WTC11 (cell line): ENCODE measurements around the gene KHDC1L. TPM values are rescaled to one million over a fixed set of nuclear protein-coding genes. Genes with fewer than 3 reads are reported as not detected.

ENCODE experiments used
- ATAC-seq: fragments of 200-7000 bp; cut with Tn5 transposase; 2 replicates; pipeline ENCODE4 v1.10.0; 2021; ENCODE audit warnings: mild to moderate bottlenecking, moderate library complexity
- CTCF ChIA-PET: fragments of 300-600 bp; sonication (Branson Sonifier 250); formaldehyde crosslinking; loops from one replicate; lab custom pipeline; 2021; ENCODE audit warnings: antibody characterized with exemption; lab: Charles Lee
- POLR2A ChIA-PET: fragments of 350-600 bp; sonication (Branson Sonifier 250); formaldehyde crosslinking; loops from one replicate; lab custom pipeline; 2021; ENCODE audit warnings: antibody characterized with exemption; lab: Charles Lee
- DNase-seq: peaks from one replicate; pipeline ENCODE4 v3.0.0; 2021; ENCODE audit warnings: low spot score
- H3K27ac Mint-ChIP-seq: 2 replicates; pipeline ENCODE4 v1.8.0; 2021; ENCODE audit warnings: mixed read lengths
- H3K27me3 Mint-ChIP-seq: 2 replicates; pipeline ENCODE4 v1.8.0; 2021; ENCODE audit warnings: low read depth, mild to moderate bottlenecking, moderate library complexity, mixed read lengths
- H3K36me3 Mint-ChIP-seq: 2 replicates; pipeline ENCODE4 v1.8.0; 2021; ENCODE audit warnings: mixed read lengths
- H3K4me1 Mint-ChIP-seq: 2 replicates; pipeline ENCODE4 v1.8.0; 2022; ENCODE audit warnings: mixed read lengths
- H3K4me3 Mint-ChIP-seq: 2 replicates; pipeline ENCODE4 v1.8.0; 2021; ENCODE audit warnings: mild to moderate bottlenecking, moderate library complexity, mixed read lengths
- H3K9me3 Mint-ChIP-seq: 2 replicates; pipeline ENCODE4 v1.8.0; 2021; ENCODE audit warnings: mixed read lengths
- CBFB ChIP-seq: sonication (generic); formaldehyde crosslinking; IDR thresholded peaks from 2 replicates; pipeline ENCODE4 v1.8.1; 2022; ENCODE audit warnings: mild to moderate bottlenecking, low read depth, missing genetic modification reagents
- FOXJ3 ChIP-seq: sonication (generic); formaldehyde crosslinking; IDR thresholded peaks from 2 replicates; pipeline ENCODE4 v1.9.0; 2021; ENCODE audit warnings: missing genetic modification reagents, mild to moderate bottlenecking, borderline replicate concordance
- IRF2 ChIP-seq: sonication (generic); formaldehyde crosslinking; IDR thresholded peaks from 2 replicates; pipeline ENCODE4 v1.8.0; 2022; ENCODE audit warnings: low read depth, missing genetic modification reagents, borderline replicate concordance
- JAZF1 ChIP-seq: fragments of 250-450 bp; sonication (Bioruptor Pico); IDR thresholded peaks from 2 replicates; pipeline ENCODE4 v1.9.0; 2021; ENCODE audit warnings: moderate library complexity, mild to moderate bottlenecking, inconsistent platforms
- MYBL2 ChIP-seq: sonication (generic); formaldehyde crosslinking; IDR thresholded peaks from 2 replicates; pipeline ENCODE4 v1.8.1; 2023; ENCODE audit warnings: mild to moderate bottlenecking, moderate library complexity, missing genetic modification reagents
- PRRX2 ChIP-seq: fragments of 250-450 bp; sonication (Bioruptor Pico); IDR thresholded peaks from 2 replicates; pipeline ENCODE4 v1.8.0; 2021; ENCODE audit warnings: mild to moderate bottlenecking
- TEAD1 ChIP-seq: sonication (generic); formaldehyde crosslinking; IDR thresholded peaks from 2 replicates; pipeline ENCODE4 v1.8.0; 2022; ENCODE audit warnings: mild to moderate bottlenecking, missing genetic modification reagents
- TP53 ChIP-seq: sonication (generic); formaldehyde crosslinking; IDR thresholded peaks from 2 replicates; pipeline ENCODE4 v1.8.1; 2023; ENCODE audit warnings: mild to moderate bottlenecking, missing genetic modification reagents
- ZNF138 ChIP-seq: sonication (generic); formaldehyde crosslinking; conservative IDR thresholded peaks from 2 replicates; pipeline ENCODE4 v1.8.1; 2022; ENCODE audit warnings: mild to moderate bottlenecking, moderate library complexity, missing genetic modification reagents
- ZNF232 ChIP-seq: sonication (generic); formaldehyde crosslinking; IDR thresholded peaks from 2 replicates; pipeline ENCODE4 v1.8.0; 2022; ENCODE audit warnings: mild to moderate bottlenecking, missing genetic modification reagents
- ZNF317 ChIP-seq: sonication (generic); formaldehyde crosslinking; IDR thresholded peaks from 2 replicates; pipeline ENCODE4 v1.8.1; 2023; ENCODE audit warnings: low read depth, mild to moderate bottlenecking, moderate library complexity, missing genetic modification reagents, borderline replicate concordance
- total RNA-seq: library from RNA; stranded (reverse); gene quantifications from 3 replicates; pipeline ENCODE4 v1.2.3, GENCODE V29; 2021
- TF ChIP-seq, protein P1 (sequence below): sonication (generic); formaldehyde crosslinking; IDR thresholded peaks from 2 replicates; pipeline ENCODE4 v1.8.1; 2023; ENCODE audit warnings: mild to moderate bottlenecking, missing genetic modification reagents, moderate library complexity
- TF ChIP-seq, protein P2 (sequence below): sonication (generic); formaldehyde crosslinking; IDR thresholded peaks from 2 replicates; pipeline ENCODE4 v1.8.0; 2023; ENCODE audit warnings: mild to moderate bottlenecking, missing genetic modification reagents
- TF ChIP-seq, protein P3 (sequence below): fragments of 250-450 bp; sonication (Bioruptor Pico); IDR thresholded peaks from 2 replicates; pipeline ENCODE4 v1.9.0; 2021; ENCODE audit warnings: mild to moderate bottlenecking
- TF ChIP-seq, protein P4 (sequence below): sonication (generic); formaldehyde crosslinking; IDR thresholded peaks from 2 replicates; pipeline ENCODE4 v1.8.1; 2023; ENCODE audit warnings: mild to moderate bottlenecking, missing genetic modification reagents
- TF ChIP-seq, protein P5 (sequence below): fragments of 250-450 bp; sonication (Bioruptor Pico); IDR thresholded peaks from 2 replicates; pipeline ENCODE4 v1.9.0; 2021; ENCODE audit warnings: mild to moderate bottlenecking, borderline replicate concordance
- TF ChIP-seq, protein P6 (sequence below): sonication (generic); formaldehyde crosslinking; IDR thresholded peaks from 2 replicates; pipeline ENCODE4 v1.8.0; 2023; ENCODE audit warnings: missing genetic modification reagents, mild to moderate bottlenecking, borderline replicate concordance

KHDC1L gene
- total RNA-seq, 1 experiment from 2014 or later = 0.28 TPM

DNA sequence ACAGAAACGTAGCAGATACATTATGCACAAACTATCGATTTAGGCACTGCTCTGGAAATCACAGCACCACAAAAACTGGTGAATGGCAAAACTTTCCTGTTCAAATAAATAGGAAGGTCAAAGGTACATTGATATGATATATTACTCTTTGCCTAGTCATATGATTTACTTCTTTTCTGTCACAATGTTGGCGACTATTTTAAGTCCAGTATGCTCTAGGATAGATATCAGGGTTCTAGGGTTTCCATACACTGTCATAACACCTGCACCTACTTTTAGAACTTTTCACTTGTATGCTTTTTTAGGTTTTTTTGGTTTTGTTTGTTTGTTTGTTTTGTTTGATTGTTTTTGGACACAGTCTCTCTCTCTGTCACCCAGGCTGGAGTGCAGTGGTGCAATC lies 25.0 kb downstream of the KHDC1L start:
- Mint-ChIP-seq H3K9me3 (no peaks in the 10 kb centered on the region), H3K27ac (no peak overlapping the region), H3K4me3 (no peak overlapping the region), H3K27me3 (no peaks in the 10 kb centered on the region), H3K36me3 (no peaks in the 10 kb centered on the region; the same call in 1 of the 2 replicates), H3K4me1 (peaks cover 46% of the 10 kb centered on the region)
- POLR2A ChIA-PET = no interaction called here
- CTCF ChIA-PET = no interaction called here
- TF ChIP-seq, protein P1, sequence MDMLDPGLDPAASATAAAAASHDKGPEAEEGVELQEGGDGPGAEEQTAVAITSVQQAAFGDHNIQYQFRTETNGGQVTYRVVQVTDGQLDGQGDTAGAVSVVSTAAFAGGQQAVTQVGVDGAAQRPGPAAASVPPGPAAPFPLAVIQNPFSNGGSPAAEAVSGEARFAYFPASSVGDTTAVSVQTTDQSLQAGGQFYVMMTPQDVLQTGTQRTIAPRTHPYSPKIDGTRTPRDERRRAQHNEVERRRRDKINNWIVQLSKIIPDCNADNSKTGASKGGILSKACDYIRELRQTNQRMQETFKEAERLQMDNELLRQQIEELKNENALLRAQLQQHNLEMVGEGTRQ (CRISPR knock-in tag) = no peak
- TF ChIP-seq IRF2 (CRISPR knock-in tag) (no peak), MYBL2 (CRISPR knock-in tag) (no peak), JAZF1 (CRISPR knock-in tag) (no peak), TP53 (CRISPR knock-in tag) (no peak), ZNF317 (CRISPR knock-in tag) (no peak), TEAD1 (CRISPR knock-in tag) (no peak), FOXJ3 (no peak), ZNF232 (CRISPR knock-in tag) (no peak)
- TF ChIP-seq, protein P2, sequence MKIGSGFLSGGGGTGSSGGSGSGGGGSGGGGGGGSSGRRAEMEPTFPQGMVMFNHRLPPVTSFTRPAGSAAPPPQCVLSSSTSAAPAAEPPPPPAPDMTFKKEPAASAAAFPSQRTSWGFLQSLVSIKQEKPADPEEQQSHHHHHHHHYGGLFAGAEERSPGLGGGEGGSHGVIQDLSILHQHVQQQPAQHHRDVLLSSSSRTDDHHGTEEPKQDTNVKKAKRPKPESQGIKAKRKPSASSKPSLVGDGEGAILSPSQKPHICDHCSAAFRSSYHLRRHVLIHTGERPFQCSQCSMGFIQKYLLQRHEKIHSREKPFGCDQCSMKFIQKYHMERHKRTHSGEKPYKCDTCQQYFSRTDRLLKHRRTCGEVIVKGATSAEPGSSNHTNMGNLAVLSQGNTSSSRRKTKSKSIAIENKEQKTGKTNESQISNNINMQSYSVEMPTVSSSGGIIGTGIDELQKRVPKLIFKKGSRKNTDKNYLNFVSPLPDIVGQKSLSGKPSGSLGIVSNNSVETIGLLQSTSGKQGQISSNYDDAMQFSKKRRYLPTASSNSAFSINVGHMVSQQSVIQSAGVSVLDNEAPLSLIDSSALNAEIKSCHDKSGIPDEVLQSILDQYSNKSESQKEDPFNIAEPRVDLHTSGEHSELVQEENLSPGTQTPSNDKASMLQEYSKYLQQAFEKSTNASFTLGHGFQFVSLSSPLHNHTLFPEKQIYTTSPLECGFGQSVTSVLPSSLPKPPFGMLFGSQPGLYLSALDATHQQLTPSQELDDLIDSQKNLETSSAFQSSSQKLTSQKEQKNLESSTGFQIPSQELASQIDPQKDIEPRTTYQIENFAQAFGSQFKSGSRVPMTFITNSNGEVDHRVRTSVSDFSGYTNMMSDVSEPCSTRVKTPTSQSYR (CRISPR knock-in tag) = no peak
- TF ChIP-seq, protein P3, sequence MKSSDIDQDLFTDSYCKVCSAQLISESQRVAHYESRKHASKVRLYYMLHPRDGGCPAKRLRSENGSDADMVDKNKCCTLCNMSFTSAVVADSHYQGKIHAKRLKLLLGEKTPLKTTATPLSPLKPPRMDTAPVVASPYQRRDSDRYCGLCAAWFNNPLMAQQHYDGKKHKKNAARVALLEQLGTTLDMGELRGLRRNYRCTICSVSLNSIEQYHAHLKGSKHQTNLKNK = no peak
- TF ChIP-seq, protein P4, sequence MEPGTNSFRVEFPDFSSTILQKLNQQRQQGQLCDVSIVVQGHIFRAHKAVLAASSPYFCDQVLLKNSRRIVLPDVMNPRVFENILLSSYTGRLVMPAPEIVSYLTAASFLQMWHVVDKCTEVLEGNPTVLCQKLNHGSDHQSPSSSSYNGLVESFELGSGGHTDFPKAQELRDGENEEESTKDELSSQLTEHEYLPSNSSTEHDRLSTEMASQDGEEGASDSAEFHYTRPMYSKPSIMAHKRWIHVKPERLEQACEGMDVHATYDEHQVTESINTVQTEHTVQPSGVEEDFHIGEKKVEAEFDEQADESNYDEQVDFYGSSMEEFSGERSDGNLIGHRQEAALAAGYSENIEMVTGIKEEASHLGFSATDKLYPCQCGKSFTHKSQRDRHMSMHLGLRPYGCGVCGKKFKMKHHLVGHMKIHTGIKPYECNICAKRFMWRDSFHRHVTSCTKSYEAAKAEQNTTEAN (CRISPR knock-in tag) = no peak
- TF ChIP-seq, protein P5, sequence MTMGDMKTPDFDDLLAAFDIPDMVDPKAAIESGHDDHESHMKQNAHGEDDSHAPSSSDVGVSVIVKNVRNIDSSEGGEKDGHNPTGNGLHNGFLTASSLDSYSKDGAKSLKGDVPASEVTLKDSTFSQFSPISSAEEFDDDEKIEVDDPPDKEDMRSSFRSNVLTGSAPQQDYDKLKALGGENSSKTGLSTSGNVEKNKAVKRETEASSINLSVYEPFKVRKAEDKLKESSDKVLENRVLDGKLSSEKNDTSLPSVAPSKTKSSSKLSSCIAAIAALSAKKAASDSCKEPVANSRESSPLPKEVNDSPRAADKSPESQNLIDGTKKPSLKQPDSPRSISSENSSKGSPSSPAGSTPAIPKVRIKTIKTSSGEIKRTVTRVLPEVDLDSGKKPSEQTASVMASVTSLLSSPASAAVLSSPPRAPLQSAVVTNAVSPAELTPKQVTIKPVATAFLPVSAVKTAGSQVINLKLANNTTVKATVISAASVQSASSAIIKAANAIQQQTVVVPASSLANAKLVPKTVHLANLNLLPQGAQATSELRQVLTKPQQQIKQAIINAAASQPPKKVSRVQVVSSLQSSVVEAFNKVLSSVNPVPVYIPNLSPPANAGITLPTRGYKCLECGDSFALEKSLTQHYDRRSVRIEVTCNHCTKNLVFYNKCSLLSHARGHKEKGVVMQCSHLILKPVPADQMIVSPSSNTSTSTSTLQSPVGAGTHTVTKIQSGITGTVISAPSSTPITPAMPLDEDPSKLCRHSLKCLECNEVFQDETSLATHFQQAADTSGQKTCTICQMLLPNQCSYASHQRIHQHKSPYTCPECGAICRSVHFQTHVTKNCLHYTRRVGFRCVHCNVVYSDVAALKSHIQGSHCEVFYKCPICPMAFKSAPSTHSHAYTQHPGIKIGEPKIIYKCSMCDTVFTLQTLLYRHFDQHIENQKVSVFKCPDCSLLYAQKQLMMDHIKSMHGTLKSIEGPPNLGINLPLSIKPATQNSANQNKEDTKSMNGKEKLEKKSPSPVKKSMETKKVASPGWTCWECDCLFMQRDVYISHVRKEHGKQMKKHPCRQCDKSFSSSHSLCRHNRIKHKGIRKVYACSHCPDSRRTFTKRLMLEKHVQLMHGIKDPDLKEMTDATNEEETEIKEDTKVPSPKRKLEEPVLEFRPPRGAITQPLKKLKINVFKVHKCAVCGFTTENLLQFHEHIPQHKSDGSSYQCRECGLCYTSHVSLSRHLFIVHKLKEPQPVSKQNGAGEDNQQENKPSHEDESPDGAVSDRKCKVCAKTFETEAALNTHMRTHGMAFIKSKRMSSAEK (CRISPR knock-in tag) = no peak
- no peak for ATAC-seq
- no peak for DNase-seq

DNA sequence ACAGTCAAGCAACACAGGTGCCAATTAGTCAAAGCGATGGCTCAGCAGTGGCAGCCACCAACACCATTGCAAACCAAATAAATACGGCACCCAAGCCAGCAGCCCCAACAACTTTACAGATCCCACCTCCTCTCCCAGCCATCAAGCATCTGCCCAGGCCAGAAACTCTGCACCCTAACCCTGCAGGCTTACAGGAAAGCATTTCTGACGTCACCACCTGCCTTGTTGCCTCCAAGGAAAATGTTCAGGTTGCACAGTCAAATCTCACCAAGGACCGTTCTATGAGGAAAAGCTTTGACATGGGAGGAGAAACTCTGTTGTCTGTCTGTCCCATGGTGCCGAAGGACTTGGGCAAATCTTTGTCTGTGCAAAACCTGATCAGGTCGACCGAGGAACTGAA lies 30.6 kb downstream of the KHDC1L start:
- CTCF ChIA-PET = no interaction called here
- POLR2A ChIA-PET = no interaction called here

More for the DNA sequence above, 30.6 kb downstream of the KHDC1L start:
- no peak overlapping the region for H3K27ac Mint-ChIP-seq
- DNase-seq = no peak
- TF ChIP-seq CBFB (no peak), FOXJ3 (no peak), ZNF138 (no peak), PRRX2 (CRISPR knock-in tag) (no peak)
- TF ChIP-seq, protein P6, sequence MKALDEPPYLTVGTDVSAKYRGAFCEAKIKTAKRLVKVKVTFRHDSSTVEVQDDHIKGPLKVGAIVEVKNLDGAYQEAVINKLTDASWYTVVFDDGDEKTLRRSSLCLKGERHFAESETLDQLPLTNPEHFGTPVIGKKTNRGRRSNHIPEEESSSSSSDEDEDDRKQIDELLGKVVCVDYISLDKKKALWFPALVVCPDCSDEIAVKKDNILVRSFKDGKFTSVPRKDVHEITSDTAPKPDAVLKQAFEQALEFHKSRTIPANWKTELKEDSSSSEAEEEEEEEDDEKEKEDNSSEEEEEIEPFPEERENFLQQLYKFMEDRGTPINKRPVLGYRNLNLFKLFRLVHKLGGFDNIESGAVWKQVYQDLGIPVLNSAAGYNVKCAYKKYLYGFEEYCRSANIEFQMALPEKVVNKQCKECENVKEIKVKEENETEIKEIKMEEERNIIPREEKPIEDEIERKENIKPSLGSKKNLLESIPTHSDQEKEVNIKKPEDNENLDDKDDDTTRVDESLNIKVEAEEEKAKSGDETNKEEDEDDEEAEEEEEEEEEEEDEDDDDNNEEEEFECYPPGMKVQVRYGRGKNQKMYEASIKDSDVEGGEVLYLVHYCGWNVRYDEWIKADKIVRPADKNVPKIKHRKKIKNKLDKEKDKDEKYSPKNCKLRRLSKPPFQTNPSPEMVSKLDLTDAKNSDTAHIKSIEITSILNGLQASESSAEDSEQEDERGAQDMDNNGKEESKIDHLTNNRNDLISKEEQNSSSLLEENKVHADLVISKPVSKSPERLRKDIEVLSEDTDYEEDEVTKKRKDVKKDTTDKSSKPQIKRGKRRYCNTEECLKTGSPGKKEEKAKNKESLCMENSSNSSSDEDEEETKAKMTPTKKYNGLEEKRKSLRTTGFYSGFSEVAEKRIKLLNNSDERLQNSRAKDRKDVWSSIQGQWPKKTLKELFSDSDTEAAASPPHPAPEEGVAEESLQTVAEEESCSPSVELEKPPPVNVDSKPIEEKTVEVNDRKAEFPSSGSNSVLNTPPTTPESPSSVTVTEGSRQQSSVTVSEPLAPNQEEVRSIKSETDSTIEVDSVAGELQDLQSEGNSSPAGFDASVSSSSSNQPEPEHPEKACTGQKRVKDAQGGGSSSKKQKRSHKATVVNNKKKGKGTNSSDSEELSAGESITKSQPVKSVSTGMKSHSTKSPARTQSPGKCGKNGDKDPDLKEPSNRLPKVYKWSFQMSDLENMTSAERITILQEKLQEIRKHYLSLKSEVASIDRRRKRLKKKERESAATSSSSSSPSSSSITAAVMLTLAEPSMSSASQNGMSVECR (CRISPR knock-in tag) = no peak
- H3K36me3 Mint-ChIP-seq = no peaks in the 10 kb centered on the region
- no peak for ATAC-seq
- H3K4me3 Mint-ChIP-seq = no peak overlapping the region
- H3K4me1 Mint-ChIP-seq = peaks cover 30% of the 10 kb centered on the region
- no peaks in the 10 kb centered on the region for H3K27me3 Mint-ChIP-seq
- H3K9me3 Mint-ChIP-seq = no peaks in the 10 kb centered on the region
